Measurements from ENCODE around the gene RICTOR. TPM values are rescaled to one million over a fixed set of nuclear protein-coding genes. Genes with fewer than 3 reads are reported as not detected.

RICTOR gene
- polyA plus RNA-seq, 3 donors = 3.5 to 12.8 (median 7.0) TPM

- Histone ChIP-seq H3K4me3 (replicated peaks in 1 of 3; ENCODE audit: low read depth in 2 of 3, low read length in 3 of 3) (no peak overlapping the region), H3K9ac (ENCODE audit: insufficient read depth, low read length, poor library complexity, severe bottlenecking) (no peak overlapping the region), H3K27me3 (ENCODE audit: control insufficient read depth in 2 of 2, insufficient read depth in 2 of 2, low read length in 2 of 2) (no peaks in the 10 kb centered on the region), H3K4me2 (replicated peaks; ENCODE audit: extremely low read depth, low read length, poor library complexity, severe bottlenecking) (no peak overlapping the region), H3K9me3 (replicated peaks in 1 of 2; ENCODE audit: control insufficient read depth in 1 of 2, insufficient read depth in 1 of 2, low read length in 2 of 2) (peaks cover 5 to 13% of the 10 kb centered on the region in 2 donors), H3K4me1 (ENCODE audit: control insufficient read depth in 1 of 2, insufficient read depth in 2 of 2, low read length in 2 of 2) (peaks cover 18 to 24% of the 10 kb centered on the region in 2 donors), H2AFZ (ENCODE audit: insufficient read depth, low read depth, low read length, poor library complexity, severe bottlenecking) (no peak overlapping the region), H3K79me2 (ENCODE audit: insufficient read depth, low read length) (peaks cover 40% of the 10 kb centered on the region), H3K27ac (ENCODE audit: low read depth in 1 of 2, low read length in 2 of 2) (no peak overlapping the region), H3K36me3 (replicated peaks in 1 of 2; ENCODE audit: control insufficient read depth in 1 of 2, insufficient read depth in 2 of 2, low read length in 2 of 2) (peaks cover 10 to 44% of the 10 kb centered on the region in 2 donors), H4K20me1 (ENCODE audit: insufficient read depth, low read length) (peaks cover 54% of the 10 kb centered on the region)
- Mint-ChIP-seq H3K27me3 (ENCODE audit: low read depth in 3 of 3) (no peaks in the 10 kb centered on the region), H3K36me3 (peaks cover 27 to 38% of the 10 kb centered on the region in 2 donors), H3K27ac (peak overlapping the region in 2 of 7 donors; percentile 4 to 46), H3K4me1 (peaks cover 37% of the 10 kb centered on the region), H3K9me3 (peaks cover 6 to 13% (median 8%) of the 10 kb centered on the region in 7 donors), H3K4me3 (no peak overlapping the region)
- WGBS (ENCODE audit: insufficient coverage) = no CpG with 5 or more reads among the region's 1 CpG
- intact Hi-C loops (cut with micrococcal nuclease) = no loop called here
- no peak for DNase-seq
- TF ChIP-seq, protein P1, sequence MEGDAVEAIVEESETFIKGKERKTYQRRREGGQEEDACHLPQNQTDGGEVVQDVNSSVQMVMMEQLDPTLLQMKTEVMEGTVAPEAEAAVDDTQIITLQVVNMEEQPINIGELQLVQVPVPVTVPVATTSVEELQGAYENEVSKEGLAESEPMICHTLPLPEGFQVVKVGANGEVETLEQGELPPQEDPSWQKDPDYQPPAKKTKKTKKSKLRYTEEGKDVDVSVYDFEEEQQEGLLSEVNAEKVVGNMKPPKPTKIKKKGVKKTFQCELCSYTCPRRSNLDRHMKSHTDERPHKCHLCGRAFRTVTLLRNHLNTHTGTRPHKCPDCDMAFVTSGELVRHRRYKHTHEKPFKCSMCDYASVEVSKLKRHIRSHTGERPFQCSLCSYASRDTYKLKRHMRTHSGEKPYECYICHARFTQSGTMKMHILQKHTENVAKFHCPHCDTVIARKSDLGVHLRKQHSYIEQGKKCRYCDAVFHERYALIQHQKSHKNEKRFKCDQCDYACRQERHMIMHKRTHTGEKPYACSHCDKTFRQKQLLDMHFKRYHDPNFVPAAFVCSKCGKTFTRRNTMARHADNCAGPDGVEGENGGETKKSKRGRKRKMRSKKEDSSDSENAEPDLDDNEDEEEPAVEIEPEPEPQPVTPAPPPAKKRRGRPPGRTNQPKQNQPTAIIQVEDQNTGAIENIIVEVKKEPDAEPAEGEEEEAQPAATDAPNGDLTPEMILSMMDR (IDR thresholded peaks at IDR 0.05) = no peak
Measured at GRCh38 chr5:39016587-39017275, 57.5 kb downstream of the RICTOR start.

GRCh38 chr5:39015743-39016586, 58.2 kb downstream of the RICTOR start:
- H3K4me3 ChIP-seq (replicated peaks in 1 of 3; ENCODE audit: low read depth in 2 of 3, low read length in 3 of 3) = no peak overlapping the region
- intact Hi-C loops (cut with micrococcal nuclease) = no loop called here
- no peaks in the 10 kb centered on the region for H3K27me3 Mint-ChIP-seq (ENCODE audit: low read depth in 3 of 3)
- no peaks in the 10 kb centered on the region for H3K27me3 ChIP-seq (ENCODE audit: control insufficient read depth in 2 of 2, insufficient read depth in 2 of 2, low read length in 2 of 2)
- no peak overlapping the region for H3K4me2 ChIP-seq (replicated peaks; ENCODE audit: extremely low read depth, low read length, poor library complexity, severe bottlenecking)
- TF ChIP-seq, protein P1 (IDR thresholded peaks at IDR 0.05) = no peak
- peaks cover 34 to 46% of the 10 kb centered on the region in 2 donors for H3K36me3 Mint-ChIP-seq
- no peak overlapping the region for H3K9ac ChIP-seq (ENCODE audit: insufficient read depth, low read length, poor library complexity, severe bottlenecking)
- DNase-seq = no peak
- H3K27ac ChIP-seq (ENCODE audit: low read depth in 1 of 2, low read length in 2 of 2) = no peak overlapping the region
- H3K4me1 ChIP-seq (ENCODE audit: control insufficient read depth in 1 of 2, insufficient read depth in 2 of 2, low read length in 2 of 2) = peaks cover 11 to 17% of the 10 kb centered on the region in 2 donors
- peaks cover 10 to 51% of the 10 kb centered on the region in 2 donors for H3K36me3 ChIP-seq (replicated peaks in 1 of 2; ENCODE audit: control insufficient read depth in 1 of 2, insufficient read depth in 2 of 2, low read length in 2 of 2)
- no peak overlapping the region for H2AFZ ChIP-seq (ENCODE audit: insufficient read depth, low read depth, low read length, poor library complexity, severe bottlenecking)
- peaks cover 11 to 21% (median 16%) of the 10 kb centered on the region in 7 donors for H3K9me3 Mint-ChIP-seq
- H3K9me3 ChIP-seq (replicated peaks in 1 of 2; ENCODE audit: control insufficient read depth in 1 of 2, insufficient read depth in 1 of 2, low read length in 2 of 2) = peaks cover 13 to 20% of the 10 kb centered on the region in 2 donors
- H3K4me1 Mint-ChIP-seq = peaks cover 30% of the 10 kb centered on the region
- peaks cover 46% of the 10 kb centered on the region for H4K20me1 ChIP-seq (ENCODE audit: insufficient read depth, low read length)
- peak overlapping the region in 1 of 2 donors; percentile 5 for H3K4me3 Mint-ChIP-seq
- peak overlapping the region in 5 of 7 donors; percentile 2 to 46 (median 8) for H3K27ac Mint-ChIP-seq
- WGBS (ENCODE audit: insufficient coverage) = 36% methylated on average over 3 of the region's 4 CpGs
- H3K79me2 ChIP-seq (ENCODE audit: insufficient read depth, low read length) = peaks cover 32% of the 10 kb centered on the region

Data from CD14-positive monocyte (primary cell).